HG03095 (cell line): ENCODE results near the gene TXNDC15.

ENCODE experiments used
- ATAC-seq: cut with Tn5 transposase; IDR thresholded peaks from one replicate; pipeline ENCODE4 v1.9.1; 2021; ENCODE audit warnings: moderate library complexity; ENCODE audit not compliant: unreplicated experiment

TXNDC15 gene

GRCh38 chr5:134917070-134917815, 43.1 kb downstream of the TXNDC15 start:
- no peak for ATAC-seq

- ATAC-seq = no peak
Measured at GRCh38 chr5:134918861-134919260, 44.7 kb downstream of the TXNDC15 start.

- no peak for ATAC-seq
Measured at GRCh38 chr5:134920848-134921575, 46.8 kb downstream of the TXNDC15 start.

DNA sequence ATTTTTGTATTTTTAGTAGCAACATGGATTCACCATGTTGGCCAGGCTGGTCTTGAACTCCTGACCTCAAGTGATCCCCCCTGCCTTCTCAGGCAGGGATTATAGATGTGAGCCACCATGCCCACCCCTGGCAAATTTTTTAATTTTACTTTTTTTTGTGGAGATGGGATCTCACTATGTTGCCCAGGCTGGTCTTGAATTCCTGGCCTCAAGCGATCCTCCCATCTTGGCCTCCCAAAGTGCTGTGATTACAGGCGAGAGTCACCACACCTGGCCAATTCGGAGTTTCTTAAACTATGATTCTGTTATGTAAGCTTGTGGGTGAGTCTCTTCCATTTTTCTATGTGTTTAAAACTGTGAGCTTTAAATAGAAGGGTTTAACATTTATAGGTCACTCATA, 58.3 kb downstream of the TXNDC15 start:
- no peak for ATAC-seq

DNA sequence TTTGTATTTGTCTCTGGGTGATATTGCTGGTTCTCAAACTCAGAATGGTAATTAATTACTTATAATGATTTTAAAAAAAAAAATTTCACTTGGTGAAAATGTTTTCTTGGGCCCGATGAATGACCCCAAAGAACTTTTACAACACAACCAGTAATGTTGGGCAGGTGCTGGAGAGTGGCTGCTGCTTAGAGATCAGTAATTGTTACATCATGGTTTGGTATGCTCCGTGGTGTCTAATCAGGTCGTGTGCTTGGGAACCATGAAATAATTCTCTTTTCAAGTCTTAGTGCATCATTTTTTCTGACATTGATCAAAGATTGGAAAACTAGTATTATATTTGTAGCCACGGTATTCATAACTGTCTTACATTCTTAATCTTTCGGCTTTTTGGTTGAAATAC, 60.0 kb downstream of the TXNDC15 start:
- no peak for ATAC-seq

DNA sequence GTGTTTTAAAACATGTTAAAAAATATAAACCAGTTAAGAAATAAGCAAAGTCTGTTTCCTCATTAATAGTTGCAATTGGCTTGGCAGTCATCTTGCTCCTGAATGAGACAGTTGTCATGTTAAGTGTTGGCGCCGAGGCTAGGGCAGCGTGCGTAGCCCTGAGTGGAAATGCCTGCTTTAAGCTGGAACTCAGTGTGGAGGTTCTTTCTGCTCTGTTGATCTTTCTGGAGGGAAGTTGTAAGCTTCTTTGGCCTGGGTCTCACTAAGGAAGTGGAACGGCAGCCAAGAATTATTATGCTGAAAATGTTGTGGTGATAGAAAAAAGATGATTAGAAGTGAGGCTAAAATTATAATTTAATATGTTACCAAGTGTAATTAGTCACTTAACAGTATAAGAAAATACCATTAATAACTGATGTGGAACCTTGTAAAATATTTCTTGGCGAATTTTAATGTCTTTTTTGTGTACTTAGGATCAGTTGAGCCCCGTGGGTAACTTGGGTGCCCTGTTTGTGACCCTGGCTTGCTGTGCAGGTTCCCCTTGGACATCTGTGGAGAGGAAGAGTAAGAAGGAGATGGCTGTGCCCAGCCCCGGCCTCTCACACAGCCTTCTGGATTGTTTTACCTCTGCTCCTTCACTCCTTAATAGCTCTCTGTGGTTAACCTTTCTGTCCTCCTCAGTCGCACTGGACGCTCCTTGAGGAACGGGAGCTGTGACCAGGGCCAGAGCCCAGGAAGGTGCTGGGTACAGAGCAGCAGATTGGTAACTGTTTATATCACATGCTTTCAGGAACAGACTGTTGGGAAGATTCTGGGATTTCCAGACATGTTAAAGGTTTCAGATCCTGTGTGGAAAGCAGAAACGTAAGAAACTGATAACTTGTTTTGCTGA, 61.8 kb downstream of the TXNDC15 start:
- no peak for ATAC-seq

GRCh38 chr5:134937526-134937925, 63.4 kb downstream of the TXNDC15 start:
- ATAC-seq = no peak

- ATAC-seq = no peak
Measured at GRCh38 chr5:134938030-134938429, 63.9 kb downstream of the TXNDC15 start.

- ATAC-seq = no peak
Measured at GRCh38 chr5:134939500-134939899, 65.3 kb downstream of the TXNDC15 start.

- no peak for ATAC-seq
Measured at GRCh38 chr5:134943547-134943946, 69.4 kb downstream of the TXNDC15 start.

GRCh38 chr5:134944630-134945029, 70.5 kb downstream of the TXNDC15 start:
- ATAC-seq = no peak

DNA sequence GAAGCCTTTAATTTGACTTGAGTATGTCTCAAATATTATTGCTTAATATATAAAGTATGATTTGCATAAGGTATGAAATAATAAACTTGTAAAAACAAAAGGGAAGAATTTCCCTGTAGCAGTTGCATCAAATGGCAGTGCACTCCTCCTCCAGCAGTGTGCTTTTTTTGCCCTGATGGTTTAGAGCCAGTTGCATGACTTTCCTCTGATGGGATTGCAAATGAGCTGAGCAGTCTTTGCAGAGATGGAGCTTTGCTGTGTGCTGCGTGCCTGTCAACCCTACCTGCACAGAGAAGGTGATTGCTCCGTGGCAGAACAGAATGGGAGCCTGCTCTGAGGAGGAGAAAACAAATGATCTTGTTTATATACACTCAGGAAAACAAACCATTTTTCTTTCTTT, 70.9 kb downstream of the TXNDC15 start:
- ATAC-seq = no peak

DNA sequence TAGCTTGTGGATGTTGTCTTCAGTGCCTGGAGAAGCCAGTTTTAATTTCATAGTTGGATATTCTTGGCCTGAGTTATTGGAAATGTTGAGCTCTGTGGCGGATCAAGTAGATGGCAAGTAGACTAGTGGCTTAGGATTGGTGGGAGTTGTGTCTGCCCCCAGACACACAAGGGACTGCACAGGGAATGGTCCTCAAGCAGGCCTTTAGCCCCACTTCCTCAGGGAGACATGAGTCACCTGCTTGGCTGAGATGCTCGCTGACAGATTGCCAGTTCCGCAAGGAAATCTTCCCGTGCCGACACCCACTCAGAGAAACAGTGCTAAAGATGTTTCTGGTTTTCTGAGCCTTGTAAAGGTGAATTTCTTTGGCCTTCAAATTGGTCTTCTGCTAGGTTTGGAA, 74.7 kb downstream of the TXNDC15 start:
- no peak for ATAC-seq

DNA sequence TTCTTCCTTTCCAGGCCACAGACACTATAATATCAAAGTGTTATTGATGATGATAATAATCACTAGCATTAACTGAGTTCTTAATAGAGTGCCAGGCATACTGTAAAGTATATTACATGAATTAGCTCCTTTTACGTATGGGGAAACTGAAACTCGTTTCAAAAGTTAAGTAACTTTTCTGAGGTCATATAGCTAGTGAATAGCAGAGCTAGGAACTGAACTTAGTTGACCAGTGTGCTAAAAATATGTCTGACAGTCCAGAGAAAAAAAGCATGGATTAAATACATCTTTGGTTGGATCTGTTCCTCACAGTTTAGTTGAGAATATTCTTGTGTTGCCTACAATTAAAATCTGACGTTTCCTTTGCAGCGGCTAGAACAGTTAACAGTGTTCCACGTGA, 75.1 kb downstream of the TXNDC15 start:
- no peak for ATAC-seq
